ENCODE measurements around the gene PRR29. TPM values are rescaled to one million over a fixed set of nuclear protein-coding genes. Genes with fewer than 3 reads are reported as not detected.

PRR29 gene
- total and polyA plus RNA-seq, 12 donors, result 0.05 to 1.8 (median 0.64) TPM; not detected in 2

GRCh38 chr17:63995626-63996025 lies 2.5 kb upstream of the PRR29 start:
- peaks cover 10 to 15% of the 10 kb centered on the region in 2 donors for H3K4me1 ChIP-seq (replicated peaks in 1 of 2)
- H3K27me3 ChIP-seq, result peaks cover 6% of the 10 kb centered on the region
- DNase-seq, result peak in 1 of 7 donors; percentile 41
- no peaks in the 10 kb centered on the region for H3K9me3 ChIP-seq (replicated peaks in 1 of 3)
- 84 to 94% (median 92%) methylated on average over 5 of the region's 5 CpGs for WGBS, 4 donors
- TF ChIP-seq CTCF (IDR thresholded peaks at IDR 0.05) (no peak), POLR2A (IDR thresholded peaks at IDR 0.05) (no peak)
- intact Hi-C loops (cut with DNase I), result no loop called here
- H3K27ac ChIP-seq, result no peak overlapping the region
- H3K4me3 ChIP-seq, result no peak overlapping the region
- no peaks in the 10 kb centered on the region for H3K36me3 ChIP-seq (replicated peaks in 1 of 2)

DNA sequence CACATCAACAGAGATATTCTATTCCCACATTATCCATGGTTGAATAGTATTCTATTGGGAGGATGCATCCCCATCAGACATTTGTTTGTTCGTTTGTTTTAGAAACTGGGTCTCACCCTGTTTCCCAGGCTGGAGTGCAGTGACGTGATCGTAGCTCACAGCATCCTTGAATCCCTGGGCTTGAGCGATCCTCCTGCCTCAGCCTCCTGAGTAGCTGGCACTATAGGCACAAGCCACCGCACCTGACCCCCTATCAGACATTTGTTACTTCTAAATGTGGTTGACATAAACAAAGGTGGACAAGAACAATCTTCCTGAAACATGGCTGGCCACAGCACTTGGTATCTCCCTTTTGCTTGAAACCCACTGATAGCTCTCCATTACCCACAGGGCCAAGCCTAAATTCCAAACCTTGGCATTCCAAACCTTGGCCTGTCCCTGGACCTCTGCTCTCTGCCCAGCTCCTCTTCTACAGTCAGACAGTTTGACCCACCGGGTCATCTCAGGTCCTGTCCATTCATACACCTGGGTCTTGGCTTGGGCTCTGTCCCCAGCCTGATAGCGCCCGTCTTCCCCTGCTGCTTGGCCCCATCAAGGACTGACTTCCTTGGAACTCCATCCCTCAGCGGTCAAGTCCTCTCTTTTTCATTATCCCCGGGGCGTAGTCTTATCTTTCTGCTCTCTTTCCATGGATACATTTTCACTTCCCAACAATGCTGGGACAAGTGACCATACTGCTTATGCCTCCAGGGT lies 1.5 kb upstream of the PRR29 start:
- Histone ChIP-seq H3K4me3 (no peak overlapping the region), H3K27ac (no peak overlapping the region), H3K27me3 (peaks cover 6% of the 10 kb centered on the region), H3K36me3 (replicated peaks in 1 of 2) (no peaks in the 10 kb centered on the region), H3K4me1 (replicated peaks in 1 of 2) (peaks cover 10 to 15% of the 10 kb centered on the region in 2 donors), H3K9me3 (replicated peaks in 1 of 3) (no peaks in the 10 kb centered on the region)
- peak in 2 of 7 donors; percentile 11 to 44 for DNase-seq
- intact Hi-C loops (cut with DNase I), result no loop called here
- TF ChIP-seq CTCF (IDR thresholded peaks at IDR 0.05) (no peak), POLR2A (IDR thresholded peaks at IDR 0.05) (no peak)
- 93 to 95% (median 93%) methylated on average over 11 of the region's 11 CpGs for WGBS, 4 donors

DNA sequence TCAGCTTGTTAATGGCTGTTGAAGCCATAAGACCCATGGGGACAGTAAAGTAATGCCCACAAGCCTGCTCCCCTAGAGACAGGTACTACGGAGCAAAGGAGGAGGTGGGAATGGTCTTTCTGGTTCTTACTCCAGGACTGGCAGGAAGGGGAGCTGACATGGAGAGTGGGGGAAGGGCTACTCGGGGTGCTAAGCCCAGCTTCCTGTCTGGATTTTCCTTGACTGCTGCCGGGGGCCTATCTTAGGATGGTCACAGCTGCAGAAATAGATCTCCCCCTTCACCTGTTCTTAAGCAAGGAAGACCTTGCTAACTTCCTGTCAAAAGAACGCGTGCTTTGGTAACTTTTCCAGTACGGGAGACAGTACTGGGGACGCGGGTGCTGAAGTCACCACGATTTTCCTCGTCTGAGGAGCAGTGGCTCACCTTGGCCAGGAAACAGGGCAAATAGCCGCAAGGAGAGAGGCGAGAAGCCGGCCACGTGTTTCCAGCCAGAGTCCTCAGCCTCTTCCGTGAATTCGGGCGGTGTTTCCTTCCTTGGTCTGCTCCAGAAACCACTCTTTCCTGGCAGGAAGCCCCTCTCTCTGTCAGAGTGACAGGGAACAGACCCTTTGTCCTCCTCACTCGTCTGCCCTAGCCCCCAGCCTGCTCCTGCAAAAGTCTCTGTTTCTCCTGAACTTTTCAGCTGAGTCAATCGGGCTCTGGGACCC lies 656 bp upstream of the PRR29 start:
- no peaks in the 10 kb centered on the region for H3K9me3 ChIP-seq (replicated peaks in 1 of 3)
- 9 to 27% (median 24%) methylated on average over 4 to 19 of the region's 19 CpGs for WGBS, 4 donors
- DNase-seq, result peak in 4 of 7 donors; percentile 19 to 63 (median 38)
- intact Hi-C loops (cut with DNase I), result no loop called here
- H3K27ac ChIP-seq, result no peak overlapping the region
- TF ChIP-seq CTCF (IDR thresholded peaks at IDR 0.05), result no peak
- TF ChIP-seq POLR2A (IDR thresholded peaks at IDR 0.05), result no peak
- H3K27me3 ChIP-seq, result peaks cover 6% of the 10 kb centered on the region
- peaks cover 10 to 15% of the 10 kb centered on the region in 2 donors for H3K4me1 ChIP-seq (replicated peaks in 1 of 2)
- no peaks in the 10 kb centered on the region for H3K36me3 ChIP-seq (replicated peaks in 1 of 2)
- peak overlapping the region in 2 of 4 donors; percentile 56 to 77 for H3K4me3 ChIP-seq

Data from adrenal gland (tissue), 12 donors.